ENCODE data around the gene CTDSPL2. TPM values are rescaled to one million over a fixed set of nuclear protein-coding genes. Genes with fewer than 3 reads are reported as not detected.

The CTDSPL2 gene
- total and polyA plus RNA-seq, 2 of the 8 experiments (the other 6 are each of a cell fraction or from before 2014, with no cell fraction given), result 25.2 to 64.7 TPM

DNA sequence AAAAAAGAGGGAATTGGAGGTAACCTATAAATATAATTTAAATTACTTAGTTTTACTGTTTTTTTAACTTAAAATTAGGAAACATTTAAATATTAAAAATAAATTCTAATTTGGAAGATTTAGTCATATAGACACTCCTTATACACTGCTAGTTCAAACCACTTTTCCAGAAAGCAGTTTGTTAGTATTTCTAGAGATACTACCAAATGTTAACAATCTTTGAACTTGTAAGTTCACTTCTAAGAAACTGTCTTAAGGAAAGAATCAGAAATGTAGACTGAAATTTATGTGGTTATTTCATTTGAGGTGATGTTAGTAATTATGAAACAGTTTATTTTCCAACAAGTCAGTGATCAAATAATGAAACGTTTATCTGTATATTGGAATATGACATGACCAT, 22.7 kb downstream of the CTDSPL2 start:
- CTCF ChIA-PET (ENCODE audit: partially characterized antibody), result no interaction called here
- H3K4ac ChIP-seq (replicated peaks; ENCODE audit: insufficient read length, low read depth, low read length), result no peak overlapping the region
- FAIRE-seq, result no peak

More for the DNA sequence above, 22.7 kb downstream of the CTDSPL2 start:
- Histone ChIP-seq H3K9ac (replicated peaks in 1 of 4; ENCODE audit: extremely low read depth in 1 of 4, low read depth in 3 of 4, low read length in 3 of 4) (no peak overlapping the region), H3K9me3 (ENCODE audit: insufficient read depth in 2 of 2, low read depth in 1 of 2, low read length in 1 of 2) (no peaks in the 10 kb centered on the region), H4K5ac (ENCODE audit: insufficient read length, low read depth, low read length) (no peak overlapping the region), H2BK20ac (ENCODE audit: low read length) (no peak overlapping the region), H3K27me3 (replicated peaks in 1 of 4; ENCODE audit: control insufficient read depth in 3 of 4, extremely low read depth in 1 of 4, insufficient read depth in 3 of 4, low read length in 3 of 4) (no peaks in the 10 kb centered on the region), H2AFZ (ENCODE audit: low read length) (no peak overlapping the region), H3K23me2 (ENCODE audit: low read depth, low read length) (no peaks in the 10 kb centered on the region), H3K4me1 (replicated peaks in 1 of 4; ENCODE audit: control insufficient read depth in 3 of 4, insufficient read depth in 4 of 4, low read length in 3 of 4) (no peaks in the 10 kb centered on the region), H3K18ac (ENCODE audit: extremely low read depth, low read length) (no peak overlapping the region), H3K4me3 (ENCODE audit: extremely low read depth in 1 of 4, insufficient read depth in 2 of 4, low read depth in 3 of 4, low read length in 4 of 4) (no peak overlapping the region), H4K20me1 (replicated peaks in 1 of 2; ENCODE audit: control insufficient read depth in 1 of 2, insufficient read depth in 2 of 2, low read length in 2 of 2) (peaks cover 12 to 16% of the 10 kb centered on the region in 2 experiments), H3K14ac (ENCODE audit: insufficient read length) (no peak overlapping the region), H3K79me1 (ENCODE audit: low read depth, low read length) (peaks cover 11% of the 10 kb centered on the region), H3K36me3 (ENCODE audit: control insufficient read depth in 2 of 4, insufficient read depth in 4 of 4, low read length in 3 of 4) (peaks cover 0 to 5% (median 0%) of the 10 kb centered on the region in 4 experiments; a peak in 1 of 8 replicates), H2AK5ac (ENCODE audit: low read depth, low read length) (no peak overlapping the region), H3K4me2 (ENCODE audit: insufficient read depth in 1 of 2, low read depth in 2 of 2, low read length in 2 of 2) (no peak overlapping the region), H4K91ac (replicated peaks; ENCODE audit: insufficient read length, low read length) (no peak overlapping the region), H3K79me2 (ENCODE audit: control insufficient read depth in 1 of 2, insufficient read depth in 2 of 2, low read length in 2 of 2) (peaks cover 4 to 90% of the 10 kb centered on the region in 2 experiments), H2BK5ac (ENCODE audit: low read depth, low read length) (no peak overlapping the region), H4K8ac (ENCODE audit: extremely low read depth, insufficient read depth, low read length) (no peak overlapping the region), H3K23ac (ENCODE audit: insufficient read length) (no peak overlapping the region), H2BK15ac (ENCODE audit: low read length) (no peak overlapping the region), H3K27ac (ENCODE audit: low read depth, low read length) (no peak overlapping the region), H3K56ac (replicated peaks; ENCODE audit: insufficient read length, low read depth, low read length) (no peak overlapping the region), H2BK12ac (ENCODE audit: low read depth, low read length) (no peak overlapping the region), H2BK120ac (replicated peaks; ENCODE audit: low read depth, low read length) (no peak overlapping the region)
- POLR2A ChIA-PET (ENCODE audit: partially characterized antibody), result no interaction called here
- DNase-seq (ENCODE audit: low read depth in 1 of 2, low spot score in 2 of 2), result no peak
- 89% methylated on average over 1 of the region's 1 CpG; no CpG with 5 or more reads in 1 of the 2 experiments for WGBS, 2 experiments (ENCODE audit: extremely low coverage in 1 of 2, insufficient coverage in 1 of 2, insufficient read length in 1 of 2, insufficient replicate concordance in 2 of 2, low coverage in 1 of 2, low lambda C conversion rate in 2 of 2, missing lambda C conversion rate in 1 of 2)
- TF ChIP-seq SP1 (IDR thresholded peaks at IDR 0.05; ENCODE audit: low read depth, low read length) (no peak), POU5F1 (IDR thresholded peaks at IDR 0.05; ENCODE audit: low read depth, low read length) (no peak), SP4 (IDR thresholded peaks at IDR 0.05; ENCODE audit: low read length) (no peak)
